SK-N-MC (cell line): ENCODE data around the gene FER.

Experiments used
- EZH2 ChIP-seq: fragments of 200-600 bp; sonication (generic); IDR thresholded peaks from one replicate; pipeline ENCODE4 v1.6.1; 2017; ENCODE audit warnings: antibody characterized with exemption
- FOXP2 ChIP-seq: optimal IDR thresholded peaks from 2 replicates; pipeline ENCODE3; 2011; ENCODE audit warnings: mild to moderate bottlenecking, moderate library complexity; ENCODE audit not compliant: insufficient read depth; ENCODE audit errors: extremely low read length, control extremely low read depth
- POLR2AphosphoS5 ChIP-seq: IDR thresholded peaks from 2 replicates; pipeline ENCODE4 v1.6.1; 2012; ENCODE audit warnings: mild to moderate bottlenecking, low read depth, low read length, borderline replicate concordance

DNA sequence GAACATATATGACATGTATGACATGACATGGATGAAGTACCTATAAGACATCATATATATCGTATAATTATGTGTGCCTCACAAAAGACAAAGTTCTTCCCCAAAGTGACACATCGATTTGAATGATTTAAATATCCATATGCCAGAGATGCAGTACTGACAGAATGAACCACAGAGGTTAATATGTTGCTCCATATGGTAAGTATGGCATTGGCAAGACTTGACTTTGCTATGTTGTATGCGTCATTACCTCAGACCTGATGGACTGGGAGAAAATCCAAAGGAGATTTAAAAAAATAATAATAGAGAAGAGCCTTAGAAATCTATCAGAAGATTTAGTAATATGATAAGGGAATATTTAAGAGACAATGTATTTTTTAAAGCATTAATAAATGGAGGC is 398.9 kb downstream of the FER start:
- TF ChIP-seq POLR2AphosphoS5: no peak
- no peak for TF ChIP-seq EZH2
- no peak for TF ChIP-seq FOXP2
